ENCODE measurements around the gene NUDT16L1. TPM values are rescaled to one million over a fixed set of nuclear protein-coding genes. Genes with fewer than 3 reads are reported as not detected.

Gene NUDT16L1
- total RNA-seq, 2 donors from 2014 or later = 57.4 to 75.3 TPM

DNA sequence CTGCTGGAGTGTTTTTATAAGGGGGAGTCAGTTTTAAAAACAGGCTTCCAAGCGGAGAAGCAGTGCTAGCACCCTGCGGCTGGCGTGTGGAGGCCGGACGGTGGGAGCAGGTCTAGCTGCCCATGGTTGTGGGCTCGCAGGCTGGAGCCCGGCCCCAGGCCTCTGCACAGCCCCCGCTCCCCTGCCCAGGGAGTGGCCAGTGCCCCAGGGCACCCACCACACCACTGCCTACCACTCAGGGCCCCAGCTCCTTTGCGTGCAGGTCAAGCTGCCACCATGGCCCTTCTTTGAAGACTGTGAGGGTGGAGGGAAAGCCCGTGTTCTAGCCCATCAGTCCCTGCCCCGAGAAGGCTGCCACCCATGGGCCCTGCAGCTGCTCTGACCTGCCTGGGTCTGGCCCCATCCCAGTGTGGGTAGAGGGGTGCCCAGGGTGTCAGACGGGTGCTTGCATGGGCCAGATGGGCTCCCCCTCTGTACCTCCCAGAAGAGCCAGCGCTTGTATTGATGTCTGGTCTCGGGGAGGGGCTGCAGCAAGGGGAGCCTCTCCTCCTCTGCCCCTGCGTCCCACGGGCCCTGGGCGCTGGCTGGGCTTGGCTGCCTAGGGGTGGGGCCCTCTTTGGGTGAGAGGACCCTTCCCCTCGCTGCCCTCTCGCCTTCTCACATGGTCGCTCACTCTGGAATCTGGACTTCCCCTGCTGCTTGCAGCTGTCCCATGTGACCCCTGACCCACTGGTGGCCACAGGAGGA lies 1.5 kb upstream of the NUDT16L1 start:
- Histone ChIP-seq H3K27ac (no peak overlapping the region), H3K9me3 (no peaks in the 10 kb centered on the region), H3K27me3 (replicated peaks; ENCODE audit: insufficient read depth) (no peaks in the 10 kb centered on the region), H3K36me3 (no peaks in the 10 kb centered on the region), H3K4me3 (no peak overlapping the region), H3K4me1 (replicated peaks) (peaks cover 13% of the 10 kb centered on the region)
- no peak for DNase-seq (ENCODE audit: low spot score)
- intact Hi-C loops (cut with DNase I) = loop anchor here (5.0 kb wide), 2 partner anchors 80 to 265 kb away; partner anchors contain the start of genes SEC14L5 and UBALD1
- TF ChIP-seq POLR2AphosphoS5 (IDR thresholded peaks at IDR 0.05) = no peak
- TF ChIP-seq, protein P1, sequence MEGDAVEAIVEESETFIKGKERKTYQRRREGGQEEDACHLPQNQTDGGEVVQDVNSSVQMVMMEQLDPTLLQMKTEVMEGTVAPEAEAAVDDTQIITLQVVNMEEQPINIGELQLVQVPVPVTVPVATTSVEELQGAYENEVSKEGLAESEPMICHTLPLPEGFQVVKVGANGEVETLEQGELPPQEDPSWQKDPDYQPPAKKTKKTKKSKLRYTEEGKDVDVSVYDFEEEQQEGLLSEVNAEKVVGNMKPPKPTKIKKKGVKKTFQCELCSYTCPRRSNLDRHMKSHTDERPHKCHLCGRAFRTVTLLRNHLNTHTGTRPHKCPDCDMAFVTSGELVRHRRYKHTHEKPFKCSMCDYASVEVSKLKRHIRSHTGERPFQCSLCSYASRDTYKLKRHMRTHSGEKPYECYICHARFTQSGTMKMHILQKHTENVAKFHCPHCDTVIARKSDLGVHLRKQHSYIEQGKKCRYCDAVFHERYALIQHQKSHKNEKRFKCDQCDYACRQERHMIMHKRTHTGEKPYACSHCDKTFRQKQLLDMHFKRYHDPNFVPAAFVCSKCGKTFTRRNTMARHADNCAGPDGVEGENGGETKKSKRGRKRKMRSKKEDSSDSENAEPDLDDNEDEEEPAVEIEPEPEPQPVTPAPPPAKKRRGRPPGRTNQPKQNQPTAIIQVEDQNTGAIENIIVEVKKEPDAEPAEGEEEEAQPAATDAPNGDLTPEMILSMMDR (IDR thresholded peaks at IDR 0.05) = no peak
- TF ChIP-seq POLR2A (IDR thresholded peaks at IDR 0.05) = no peak
- WGBS = 80% methylated on average over 20 of the region's 20 CpGs

DNA sequence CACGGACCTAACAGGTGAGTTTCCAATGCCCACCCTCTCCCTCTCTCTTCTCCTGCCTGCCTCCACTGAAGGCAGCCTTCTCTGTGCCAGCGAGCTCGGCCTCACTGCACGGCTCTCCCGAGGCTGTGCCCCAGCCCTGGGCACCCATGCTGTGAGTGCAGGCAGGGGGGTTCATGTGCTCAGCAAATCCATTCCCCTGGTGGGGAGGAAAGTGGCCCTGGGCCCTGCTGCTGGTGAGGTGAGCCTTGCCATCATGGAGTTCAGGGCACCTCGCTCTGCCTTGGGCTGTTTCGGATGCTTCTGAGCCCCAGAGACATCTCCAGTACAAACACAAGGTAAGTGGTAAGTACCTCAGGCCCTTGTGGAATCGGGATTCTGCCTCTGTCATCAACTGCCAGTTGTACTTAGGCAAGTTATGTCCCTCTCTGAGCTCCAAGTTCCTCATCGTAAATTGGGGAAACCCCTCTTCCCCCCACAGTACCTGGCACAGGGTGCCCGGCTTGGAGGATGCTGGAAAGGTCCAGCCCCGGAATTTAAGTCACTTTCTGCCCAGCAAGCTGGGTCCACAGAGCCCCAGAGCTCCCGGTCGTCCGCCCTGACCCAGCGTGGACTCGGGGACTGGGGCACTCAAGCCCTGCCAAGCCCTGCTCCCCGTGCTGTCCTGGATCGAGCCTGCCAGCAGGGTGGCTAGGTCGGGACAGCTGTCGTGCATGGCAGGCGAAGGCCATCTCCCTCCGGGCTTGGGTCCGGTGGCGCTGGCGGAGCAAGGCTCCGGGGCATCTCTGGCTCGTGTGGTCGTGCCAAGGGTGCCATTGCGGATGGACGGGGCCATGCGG lies 684 bp upstream of the NUDT16L1 start:
- Histone ChIP-seq H3K27ac (peak overlapping the region; percentile 75 to 82), H3K4me1 (replicated peaks) (peaks cover 13% of the 10 kb centered on the region), H3K36me3 (no peaks in the 10 kb centered on the region), H3K9me3 (no peaks in the 10 kb centered on the region), H3K4me3 (peak overlapping the region; percentile 90 to 99), H3K27me3 (replicated peaks; ENCODE audit: insufficient read depth) (no peaks in the 10 kb centered on the region)
- no peak for TF ChIP-seq POLR2AphosphoS5 (IDR thresholded peaks at IDR 0.05)
- TF ChIP-seq POLR2A (IDR thresholded peaks at IDR 0.05) = no peak
- TF ChIP-seq, protein P1 (IDR thresholded peaks at IDR 0.05) = no peak
- 17% methylated on average over 29 of the region's 31 CpGs for WGBS
- DNase-seq (ENCODE audit: low spot score) = no peak
- intact Hi-C loops (cut with DNase I) = loop anchor here (5.0 kb wide), 2 partner anchors 80 to 265 kb away; partner anchors contain the start of genes SEC14L5 and UBALD1

DNA sequence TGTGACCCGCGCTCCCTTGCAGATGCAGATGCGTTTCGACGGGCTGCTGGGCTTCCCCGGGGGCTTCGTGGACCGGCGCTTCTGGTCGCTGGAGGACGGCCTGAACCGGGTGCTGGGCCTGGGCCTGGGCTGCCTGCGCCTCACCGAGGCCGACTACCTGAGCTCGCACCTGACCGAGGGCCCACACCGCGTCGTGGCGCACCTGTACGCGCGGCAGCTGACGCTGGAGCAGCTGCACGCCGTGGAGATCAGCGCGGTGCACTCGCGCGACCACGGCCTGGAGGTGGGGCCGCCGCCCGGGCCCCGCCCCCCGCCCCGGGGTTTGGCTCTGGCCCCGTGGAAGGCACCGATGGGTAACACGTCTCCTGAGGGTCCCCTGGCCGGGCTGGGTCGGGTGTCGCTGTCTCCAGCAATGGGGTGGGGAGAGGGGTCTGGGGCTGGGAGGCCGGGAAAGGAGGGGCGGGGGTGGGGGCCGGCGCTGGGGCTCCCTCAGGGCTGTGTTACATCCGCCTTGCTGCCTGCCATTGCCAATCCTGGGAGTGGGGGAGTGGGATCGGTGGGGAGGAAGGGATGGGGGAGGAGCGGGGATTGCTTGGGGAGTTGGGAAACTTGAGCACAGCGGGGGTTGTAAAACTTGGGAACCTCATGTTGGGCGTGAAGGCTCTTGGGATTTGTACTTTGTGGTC lies 737 bp downstream of the NUDT16L1 start:
- H3K4me1 ChIP-seq (replicated peaks) = peaks cover 13% of the 10 kb centered on the region
- intact Hi-C loops (cut with DNase I) = loop anchor here (5.0 kb wide), 2 partner anchors 82 to 263 kb away; partner anchors contain the start of genes SEC14L5 and UBALD1
- peak overlapping the region; percentile 79 to 89 for H3K27ac ChIP-seq
- WGBS = 3% methylated on average over 9 of the region's 54 CpGs
- peak overlapping the region; percentile 90 to 99 for H3K4me3 ChIP-seq
- no peak for TF ChIP-seq POLR2AphosphoS5 (IDR thresholded peaks at IDR 0.05)
- TF ChIP-seq, protein P1 (IDR thresholded peaks at IDR 0.05) = no peak
- no peak for TF ChIP-seq POLR2A (IDR thresholded peaks at IDR 0.05)
- H3K36me3 ChIP-seq = peaks cover 4% of the 10 kb centered on the region in 2 donors
- DNase-seq (ENCODE audit: low spot score) = no peak
- H3K9me3 ChIP-seq = no peaks in the 10 kb centered on the region
- H3K27me3 ChIP-seq (replicated peaks; ENCODE audit: insufficient read depth) = no peaks in the 10 kb centered on the region

DNA sequence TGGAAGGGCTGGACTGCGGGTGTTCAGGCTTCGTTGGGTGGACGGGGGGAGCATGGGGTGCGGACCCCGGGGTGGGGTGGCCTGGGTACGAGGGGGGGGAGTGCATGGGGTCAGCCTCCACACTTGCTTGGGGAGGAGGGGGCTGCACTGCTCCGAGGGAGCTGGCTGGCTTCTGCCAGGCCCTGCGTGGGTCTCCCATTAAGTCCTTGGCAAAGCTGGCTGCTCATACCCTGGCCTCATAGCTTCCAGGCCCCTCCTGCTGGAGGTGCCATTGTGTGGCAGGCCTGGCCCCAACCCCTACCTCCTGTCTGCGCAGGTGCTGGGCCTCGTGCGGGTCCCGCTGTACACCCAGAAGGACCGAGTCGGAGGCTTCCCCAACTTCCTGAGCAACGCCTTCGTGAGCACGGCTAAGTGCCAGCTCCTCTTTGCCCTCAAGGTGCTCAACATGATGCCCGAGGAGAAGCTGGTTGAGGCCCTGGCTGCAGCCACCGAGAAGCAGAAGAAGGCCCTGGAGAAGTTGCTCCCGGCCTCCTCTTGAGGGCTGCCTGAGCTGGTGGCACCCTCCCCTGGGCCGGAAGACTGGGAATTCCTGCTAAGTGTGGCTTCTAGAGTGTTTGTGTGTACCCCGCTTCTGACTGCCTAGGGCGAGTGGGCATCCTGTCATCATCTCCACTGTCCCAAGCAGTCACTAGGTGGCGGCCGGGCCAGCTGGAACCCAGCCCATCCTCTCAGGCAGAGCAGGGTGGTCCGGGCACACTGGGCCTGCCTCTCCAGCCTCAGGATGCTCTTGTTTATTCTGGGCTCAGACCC lies 1.5 kb downstream of the NUDT16L1 start:
- no peaks in the 10 kb centered on the region for H3K9me3 ChIP-seq
- peak overlapping the region; percentile 79 to 89 for H3K27ac ChIP-seq
- H3K4me3 ChIP-seq = peak overlapping the region; percentile 90 to 99
- peaks cover 13% of the 10 kb centered on the region for H3K4me1 ChIP-seq (replicated peaks)
- TF ChIP-seq, protein P1 (IDR thresholded peaks at IDR 0.05) = peak in 1 of 4 experiments; percentile 18
- no peak for TF ChIP-seq POLR2A (IDR thresholded peaks at IDR 0.05)
- no peak for TF ChIP-seq POLR2AphosphoS5 (IDR thresholded peaks at IDR 0.05)
- no peak for DNase-seq (ENCODE audit: low spot score)
- WGBS = 25% methylated on average over 26 of the region's 26 CpGs
- H3K36me3 ChIP-seq = peaks cover 4 to 7% of the 10 kb centered on the region in 2 donors
- intact Hi-C loops (cut with DNase I) = loop anchor here (5.0 kb wide), 2 partner anchors 83 to 262 kb away; partner anchors contain the start of genes SEC14L5 and UBALD1
- H3K27me3 ChIP-seq (replicated peaks; ENCODE audit: insufficient read depth) = no peaks in the 10 kb centered on the region
